COLO668 (cell line): ENCODE measurements around the gene DTL.
A peak's percentile ranks its signal among the peaks of the same experiment; 100 is the strongest.

Experiments
- DNase-seq: peaks from one replicate; lab custom pipeline; 2025; ENCODE audit not compliant: unreplicated experiment; lab: John Stamatoyannopoulos, UW

DTL gene

DNA sequence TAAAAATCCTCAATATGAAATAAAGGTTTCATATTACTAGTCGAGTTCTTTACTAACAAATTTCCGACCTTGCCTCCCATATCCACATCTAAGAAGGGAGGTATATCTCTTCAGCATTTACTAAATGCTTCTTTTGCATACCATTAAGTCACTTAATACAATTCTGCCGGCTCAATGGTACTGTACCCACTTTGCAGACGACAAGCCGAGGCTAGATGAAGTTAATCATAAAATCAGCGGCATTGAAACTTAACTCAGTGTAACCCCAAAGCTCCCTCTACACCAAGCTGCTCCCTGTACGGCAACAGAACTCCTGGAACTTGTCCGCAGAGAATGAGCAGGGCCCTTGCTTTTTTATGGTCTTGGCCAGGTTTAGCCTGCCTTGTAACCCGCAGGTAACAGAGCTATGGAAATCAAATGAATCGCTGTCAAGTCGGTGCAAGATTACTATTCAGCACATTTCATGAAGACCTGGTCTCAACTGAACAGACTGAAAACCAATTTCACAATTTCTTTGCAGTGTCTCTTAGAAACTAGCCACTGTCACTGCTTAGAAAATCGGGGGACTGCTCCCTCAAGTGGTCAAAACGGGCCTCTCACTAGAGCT lies 929 bp upstream of the DTL start:
- DNase-seq = peak; percentile 48

DNA sequence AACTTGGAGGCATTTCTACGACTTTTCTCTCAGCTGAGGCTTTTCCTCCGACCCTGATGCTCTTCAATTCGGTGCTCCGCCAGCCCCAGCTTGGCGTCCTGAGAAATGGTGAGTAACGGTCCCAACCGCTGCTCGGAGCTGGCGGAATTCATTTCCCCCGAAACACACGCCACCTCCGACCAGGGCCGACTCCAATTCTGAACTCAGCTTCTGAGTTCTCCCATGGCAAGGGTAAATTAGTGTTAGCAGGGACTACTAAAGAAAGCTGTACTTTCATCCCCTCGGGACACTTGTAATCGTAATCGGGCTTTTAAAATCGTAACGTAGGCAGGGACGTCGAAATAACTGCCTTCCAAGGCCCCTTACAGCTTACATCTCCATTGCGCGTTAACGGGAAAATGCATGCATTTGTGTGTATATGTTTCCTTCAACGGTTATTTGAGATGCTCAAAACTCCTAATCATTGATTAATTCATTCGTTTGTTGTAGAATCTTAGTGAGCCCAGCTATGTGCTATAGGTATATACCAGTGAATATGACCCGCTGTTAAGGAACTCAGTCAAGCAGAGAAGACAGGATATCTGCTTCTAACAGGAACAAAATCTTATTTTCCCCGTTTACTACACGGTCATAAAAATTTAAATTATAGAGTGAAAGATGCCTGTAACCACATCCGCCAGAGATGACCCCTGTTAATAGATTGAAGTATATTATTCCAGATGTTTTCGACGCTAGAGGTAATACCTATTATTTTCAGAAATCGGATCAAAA lies 472 bp downstream of the DTL start:
- DNase-seq = no peak

GRCh38 chr1:212037900-212038299 lies 2.4 kb downstream of the DTL start:
- DNase-seq = no peak

DNA sequence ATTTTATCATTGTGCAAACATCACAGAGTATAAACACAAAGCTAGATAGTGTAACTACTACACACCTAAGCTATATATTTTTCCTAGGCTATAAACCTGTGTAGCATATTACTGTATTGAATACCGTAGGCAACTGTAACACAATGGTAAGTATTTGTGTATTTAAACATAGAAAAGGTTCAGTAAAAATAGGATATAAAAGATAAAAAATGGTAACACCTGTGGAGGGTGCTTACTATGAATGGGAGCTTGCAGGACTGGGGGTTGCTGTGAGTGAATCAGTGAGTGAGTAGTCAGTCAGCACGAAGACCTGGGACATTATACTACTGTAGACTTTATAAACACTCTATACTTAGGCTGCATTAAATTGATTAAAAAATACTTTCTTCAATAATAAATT lies 4.1 kb downstream of the DTL start:
- DNase-seq = no peak

DNA sequence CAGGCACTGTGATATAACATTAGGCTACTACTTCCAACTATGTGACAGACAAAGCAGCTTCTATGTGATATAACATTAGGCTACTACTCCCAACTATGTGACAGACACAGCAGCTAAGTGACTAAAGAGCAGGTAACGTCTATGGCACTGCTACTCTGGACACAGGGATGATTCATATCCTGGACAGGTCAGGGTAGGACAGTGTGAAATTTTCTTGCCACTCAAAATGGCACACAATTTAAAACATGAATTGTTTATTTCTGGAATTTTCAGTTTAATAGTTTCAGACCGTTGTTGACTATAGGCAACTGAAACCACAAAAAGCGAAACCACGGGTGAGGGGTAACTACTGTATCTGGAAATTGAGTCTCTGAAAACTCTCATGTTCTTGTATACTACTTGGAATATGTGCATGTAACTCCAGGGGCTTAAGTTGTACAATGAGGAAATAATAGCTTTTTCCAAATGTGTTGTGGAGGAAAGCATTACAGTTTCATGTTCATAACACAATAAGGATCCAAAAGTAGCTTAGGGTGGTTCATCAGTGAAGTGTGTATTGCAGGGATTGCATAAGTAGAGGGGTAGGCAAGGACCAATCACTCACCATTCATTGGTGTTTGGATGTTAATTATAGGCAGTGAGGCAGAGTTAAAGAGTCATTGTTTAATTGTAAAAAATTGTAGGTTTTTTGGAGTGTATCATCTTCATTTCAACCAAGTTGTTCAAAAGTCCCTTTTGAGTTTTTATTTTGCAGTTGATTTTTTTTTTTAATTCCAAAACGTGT lies 5.3 kb downstream of the DTL start:
- no peak for DNase-seq

GRCh38 chr1:212042436-212042835 lies 6.9 kb downstream of the DTL start:
- DNase-seq = no peak

DNA sequence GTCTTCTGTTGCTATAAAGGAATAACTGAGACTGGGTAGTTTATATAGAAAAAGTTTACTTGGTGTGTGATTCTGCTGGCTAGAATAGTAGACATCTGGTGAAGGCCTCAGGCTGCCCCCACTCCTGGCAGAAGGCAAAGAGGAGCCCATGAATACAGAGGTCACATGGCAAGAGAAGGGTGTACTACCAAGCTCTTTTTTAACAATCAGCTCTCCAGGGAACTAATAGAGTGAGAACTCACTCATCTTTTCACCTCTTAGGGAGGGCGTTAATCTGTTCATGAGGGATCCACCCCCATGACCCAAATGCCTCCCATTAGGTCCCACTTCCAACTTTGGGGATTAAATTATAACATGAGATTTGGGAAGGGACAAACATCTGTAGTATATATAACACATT lies 9.3 kb downstream of the DTL start:
- DNase-seq = no peak

DNA sequence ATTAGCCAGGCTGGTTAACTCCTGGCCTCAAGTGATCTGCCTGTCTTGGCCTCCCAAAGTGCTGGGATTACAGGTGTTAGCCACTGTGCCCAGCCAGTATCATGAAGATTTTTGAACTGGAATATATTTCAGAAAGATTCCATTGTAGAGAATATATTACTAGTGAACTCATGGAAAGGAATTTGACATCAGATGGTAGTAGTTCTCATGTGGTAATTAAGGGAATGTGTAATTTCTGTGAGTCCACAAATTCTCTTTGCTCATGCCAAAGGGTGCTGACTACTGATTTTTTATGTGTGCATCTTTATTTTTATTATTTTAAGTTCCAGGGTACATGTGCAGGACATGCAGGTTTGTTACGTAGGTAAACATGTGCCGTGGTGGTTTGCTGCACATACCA lies 10.4 kb downstream of the DTL start:
- no peak for DNase-seq

DNA sequence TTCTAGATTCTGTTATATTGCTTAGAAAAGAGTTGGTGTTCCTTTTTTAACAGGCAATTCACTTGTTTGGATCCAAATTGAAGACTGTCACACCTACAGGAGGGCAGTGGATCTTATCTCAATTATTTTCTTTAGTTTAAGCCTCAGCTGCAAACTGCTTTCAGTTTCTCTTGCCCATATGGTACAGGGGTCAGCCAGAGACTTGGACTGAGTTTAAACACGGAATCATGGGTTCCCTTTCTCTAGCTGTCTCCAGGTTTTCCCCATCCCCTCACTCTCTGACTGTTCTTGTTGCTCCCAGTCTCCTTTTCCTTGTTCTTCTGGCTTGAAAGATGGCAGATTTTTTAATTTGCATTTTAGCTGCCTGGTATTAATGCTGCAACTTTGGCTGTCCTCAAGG lies 18.4 kb downstream of the DTL start:
- DNase-seq = no peak

DNA sequence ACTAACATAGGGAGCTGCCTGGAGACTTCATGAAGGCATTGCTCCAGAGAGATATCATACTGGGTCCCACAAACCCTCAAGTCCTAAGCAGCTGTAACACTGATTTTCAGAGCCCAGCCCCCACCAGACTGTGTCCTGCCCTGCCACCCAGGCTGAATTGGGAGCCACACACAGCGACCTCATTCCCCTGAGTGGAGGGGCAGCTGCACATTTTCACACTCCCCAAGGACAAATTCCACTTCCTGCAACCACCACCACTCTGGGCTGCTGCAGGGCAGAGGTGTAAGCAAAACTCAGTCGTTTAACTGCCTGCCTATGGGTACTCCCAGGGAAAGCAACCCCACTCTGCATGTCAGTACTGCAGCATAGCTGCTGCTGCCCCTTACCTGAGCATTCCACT lies 19.8 kb downstream of the DTL start:
- no peak for DNase-seq

- no peak for DNase-seq
Measured at GRCh38 chr1:212060632-212061472, 25.3 kb downstream of the DTL start.

DNA sequence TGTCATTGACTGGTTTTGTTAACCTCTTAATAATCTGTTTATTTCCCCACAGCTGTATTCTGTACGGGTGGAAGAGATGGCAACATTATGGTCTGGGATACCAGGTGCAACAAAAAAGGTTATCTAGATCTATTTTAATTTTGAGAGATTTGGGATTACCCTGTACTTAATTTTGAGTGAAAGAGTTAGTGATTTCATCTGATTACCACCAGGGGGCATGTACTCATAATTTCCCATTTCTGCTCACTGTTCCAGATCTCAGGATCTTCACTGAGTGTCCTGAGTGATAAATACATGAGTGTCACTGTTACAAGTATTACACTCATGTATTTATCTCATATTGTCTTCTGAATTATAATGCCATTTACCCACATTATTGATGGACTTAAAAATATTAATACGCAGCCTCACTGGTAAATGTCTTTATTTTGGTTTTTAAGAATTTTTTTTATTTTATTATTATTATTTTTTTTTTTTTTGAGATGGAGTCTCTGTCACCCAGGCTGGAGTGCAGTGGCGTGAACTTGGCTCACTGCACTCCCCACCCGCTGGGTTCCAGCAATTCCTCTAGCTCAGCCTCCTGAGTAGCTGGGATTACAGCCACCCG lies 27.4 kb downstream of the DTL start:
- no peak for DNase-seq

GRCh38 chr1:212067787-212068186 lies 32.2 kb downstream of the DTL start:
- DNase-seq = no peak

GRCh38 chr1:212070720-212071302 lies 35.3 kb downstream of the DTL start:
- DNase-seq = no peak

- no peak for DNase-seq
Measured at GRCh38 chr1:212072047-212072446, 36.5 kb downstream of the DTL start.

DNA sequence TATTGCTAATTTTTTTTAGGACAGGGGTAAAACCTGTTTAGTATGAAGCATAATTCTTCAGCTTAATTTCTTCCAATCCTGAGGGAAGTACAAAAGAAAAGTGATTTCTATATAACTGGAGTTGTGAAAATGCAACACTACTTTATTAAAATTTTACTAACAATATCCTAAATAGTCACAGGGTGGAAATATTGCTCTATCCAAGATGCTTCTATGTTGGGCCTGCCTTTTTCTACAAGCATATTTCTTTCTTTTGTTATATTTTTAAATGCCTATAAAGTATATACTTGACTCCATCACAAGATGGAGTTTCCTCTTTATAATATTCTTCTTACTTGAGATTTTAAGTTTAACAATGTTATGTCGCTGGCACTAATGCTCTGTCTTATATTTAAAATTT lies 37.9 kb downstream of the DTL start:
- DNase-seq = no peak

DNA sequence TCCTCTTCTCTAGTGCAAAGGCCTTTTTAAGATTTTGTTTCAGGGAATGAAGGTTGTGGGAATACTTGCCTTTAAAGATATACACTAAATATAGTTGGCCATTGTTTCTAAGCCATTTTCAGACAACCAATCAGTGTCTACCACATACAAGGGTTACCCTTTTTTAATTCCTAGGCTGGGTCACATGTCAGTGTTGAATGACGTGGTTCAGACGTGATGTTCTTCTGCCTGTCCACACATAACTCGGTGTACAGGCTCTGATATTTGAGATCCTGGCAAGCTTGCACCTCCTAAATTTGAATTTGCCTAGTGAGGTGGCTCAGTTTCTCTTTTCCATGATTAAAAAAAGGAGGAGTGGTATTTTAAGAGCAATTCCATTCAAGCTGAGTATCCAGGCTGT lies 38.8 kb downstream of the DTL start:
- no peak for DNase-seq

GRCh38 chr1:212074856-212075255 lies 39.3 kb downstream of the DTL start:
- no peak for DNase-seq

DNA sequence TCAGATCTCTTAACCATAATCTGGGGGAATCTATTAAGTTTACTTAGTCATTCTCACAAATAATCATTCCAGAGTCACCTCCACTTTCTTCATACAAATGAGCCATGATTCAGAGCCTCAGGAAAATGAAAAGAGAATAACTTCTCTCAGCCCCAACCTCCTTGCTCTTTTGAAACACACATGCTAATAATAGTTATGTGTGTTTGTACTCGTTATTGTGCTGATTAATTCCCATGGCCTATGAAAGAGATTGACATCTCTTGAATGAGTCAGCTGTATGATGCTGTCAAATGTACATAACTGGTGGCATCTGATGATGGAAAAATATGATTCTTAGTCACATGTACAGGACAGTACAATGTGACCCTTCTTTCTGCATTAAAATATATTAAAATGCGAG lies 41.5 kb downstream of the DTL start:
- no peak for DNase-seq

GRCh38 chr1:212078826-212079225 lies 43.3 kb downstream of the DTL start:
- DNase-seq = no peak
